ENCODE results near the gene PMPCA.

The PMPCA gene

GRCh38 chr9:136372561-136373299 is 37.7 kb upstream of the PMPCA start:
- H3K4me3 ChIP-seq (ENCODE audit: low read depth, low read length) = no peak overlapping the region
- ChIA-PET POLR2A (interaction anchor here (1.5 kb wide), 2 partner anchors 10 to 46 kb away, joined by 4 to 7 read pairs; partner anchors contain the start of gene DNLZ), CTCF (interaction anchor here (1.6 to 5.2 kb wide), 3 partner anchors 9 to 59 kb away, joined by 6 to 54 read pairs (median 7); partner anchors contain the start of gene DNLZ)
- TF ChIP-seq CTCF (IDR thresholded peaks at IDR 0.05; ENCODE audit: insufficient read depth, low read length, missing control alignments) = peak; percentile 15
- DNase-seq (ENCODE audit: low read depth, low spot score) = peak; percentile 21

GRCh38 chr9:136373300-136374182 is 36.9 kb upstream of the PMPCA start, which contains the start of gene CARD9:
TSS of gene CARD9 (minus strand) at chr9:136373669. CDS start at chr9:136372078, 1,591 bp downstream.
- ChIA-PET CTCF (interaction anchor here (1.6 to 5.2 kb wide), 3 partner anchors 10 to 60 kb away, joined by 6 to 54 read pairs (median 7); partner anchors contain the start of gene DNLZ), POLR2A (interaction anchor here (1.1 to 1.5 kb wide), 5 partner anchors 8 to 48 kb away, joined by 3 to 7 read pairs (median 4); partner anchors contain the start of gene DNLZ)
- DNase-seq (ENCODE audit: low read depth, low spot score) = no peak
- no peak within 1 kb of the TSS for H3K4me3 ChIP-seq (ENCODE audit: low read depth, low read length)
- no peak for TF ChIP-seq CTCF (IDR thresholded peaks at IDR 0.05; ENCODE audit: insufficient read depth, low read length, missing control alignments)

- POLR2A ChIA-PET = interaction anchor here (0.7 to 1.4 kb wide), 4 partner anchors 9 to 48 kb away, joined by 3 to 4 read pairs (median 4); partner anchors contain the start of gene DNLZ
These were observed 36.3 kb upstream of the PMPCA start for GRCh38 chr9:136374183-136374575.

GRCh38 chr9:136375096-136375495 is 35.4 kb upstream of the PMPCA start:
- ChIA-PET CTCF (interaction anchor here (0.7 to 5.2 kb wide), 4 partner anchors 11 to 64 kb away, joined by 3 to 54 read pairs (median 4); partner anchors contain the start of gene DNLZ), POLR2A (interaction anchor here (0.7 to 1.1 kb wide), 2 partner anchors 15 to 49 kb away, joined by 3 to 4 read pairs; no protein-coding TSS in a partner anchor)
- DNase-seq (ENCODE audit: low read depth, low spot score) = no peak
- TF ChIP-seq CTCF (IDR thresholded peaks at IDR 0.05; ENCODE audit: insufficient read depth, low read length, missing control alignments) = no peak
- H3K4me3 ChIP-seq (ENCODE audit: low read depth, low read length) = no peak overlapping the region

More at GRCh38 chr9:136374183-136374575, 36.3 kb upstream of the PMPCA start:
- no peak for TF ChIP-seq CTCF (IDR thresholded peaks at IDR 0.05; ENCODE audit: insufficient read depth, low read length, missing control alignments)
- no peak for DNase-seq (ENCODE audit: low read depth, low spot score)
- CTCF ChIA-PET = interaction anchor here (0.8 to 5.2 kb wide), 4 partner anchors 11 to 61 kb away, joined by 4 to 54 read pairs (median 6); partner anchors contain the start of gene DNLZ
- H3K4me3 ChIP-seq (ENCODE audit: low read depth, low read length) = no peak overlapping the region

GRCh38 chr9:136376457-136376856 is 34.0 kb upstream of the PMPCA start:
- no peak for DNase-seq (ENCODE audit: low read depth, low spot score)
- POLR2A ChIA-PET = no interaction called here
- H3K4me3 ChIP-seq (ENCODE audit: low read depth, low read length) = no peak overlapping the region
- TF ChIP-seq CTCF (IDR thresholded peaks at IDR 0.05; ENCODE audit: insufficient read depth, low read length, missing control alignments) = no peak
- CTCF ChIA-PET = interaction anchor here (1.6 to 5.2 kb wide), 3 partner anchors 12 to 13 kb away, joined by 5 to 54 read pairs (median 11); partner anchors contain the start of gene DNLZ

All from AG04449 (cell line).